Stimulated activated naive CD4-positive, alpha-beta T cell (primary cell): Measurements from ENCODE around the gene CCNJL.
"Not testable (repeated sequence)": the region's sequence is repeated elsewhere in the genome, so short reads cannot be mapped to it uniquely, and the experiment has no call there.

ENCODE experiments used
- DNase-seq, 6 experiments: peaks; one replicate each; lab custom pipeline; 2025; lab: John Stamatoyannopoulos, UW

CCNJL gene

DNA sequence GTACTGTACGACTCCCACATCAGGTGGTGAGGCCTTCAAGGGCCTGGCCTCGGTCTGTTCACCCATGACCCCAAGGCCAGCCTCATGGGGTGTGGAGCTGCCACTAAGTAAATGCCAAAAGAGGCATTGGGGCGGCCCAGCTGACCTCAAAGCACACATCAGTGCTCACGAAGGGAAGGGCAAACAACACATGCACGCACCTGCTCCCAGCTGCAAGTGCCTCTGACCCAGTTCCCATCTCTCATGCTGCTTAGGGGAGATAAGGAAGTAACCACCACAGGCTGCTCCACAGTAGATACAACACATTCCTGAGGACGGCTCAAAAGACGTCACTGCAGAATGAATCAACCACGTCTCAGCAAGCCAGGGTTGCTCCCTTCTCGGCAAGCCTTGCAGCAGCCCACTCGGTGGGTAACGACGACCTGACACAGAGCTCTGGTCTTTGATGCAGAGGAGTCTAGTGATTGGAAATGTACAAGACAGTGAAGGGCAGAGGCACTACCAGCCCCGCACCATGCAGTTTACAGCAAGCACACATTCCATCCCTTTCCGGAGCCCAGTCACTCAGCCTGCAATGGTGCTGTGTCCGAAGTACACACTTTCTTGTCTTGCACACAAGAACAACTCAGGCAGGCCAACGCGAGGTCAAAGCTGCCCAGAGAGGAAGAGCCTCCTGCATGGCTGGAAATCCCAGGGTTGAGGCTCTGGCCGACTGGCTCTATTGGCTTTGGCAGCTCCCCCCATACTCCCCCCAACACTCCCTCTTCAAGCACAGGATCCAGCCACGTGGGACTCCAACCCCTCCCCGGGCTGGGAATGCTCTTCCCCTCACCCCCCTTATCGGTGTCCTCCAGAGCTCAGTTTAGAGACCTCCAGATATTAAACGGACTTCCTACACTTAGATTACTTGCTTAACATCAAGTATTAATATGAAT lies 51.2 kb downstream of the CCNJL start:
- no peak for DNase-seq

DNA sequence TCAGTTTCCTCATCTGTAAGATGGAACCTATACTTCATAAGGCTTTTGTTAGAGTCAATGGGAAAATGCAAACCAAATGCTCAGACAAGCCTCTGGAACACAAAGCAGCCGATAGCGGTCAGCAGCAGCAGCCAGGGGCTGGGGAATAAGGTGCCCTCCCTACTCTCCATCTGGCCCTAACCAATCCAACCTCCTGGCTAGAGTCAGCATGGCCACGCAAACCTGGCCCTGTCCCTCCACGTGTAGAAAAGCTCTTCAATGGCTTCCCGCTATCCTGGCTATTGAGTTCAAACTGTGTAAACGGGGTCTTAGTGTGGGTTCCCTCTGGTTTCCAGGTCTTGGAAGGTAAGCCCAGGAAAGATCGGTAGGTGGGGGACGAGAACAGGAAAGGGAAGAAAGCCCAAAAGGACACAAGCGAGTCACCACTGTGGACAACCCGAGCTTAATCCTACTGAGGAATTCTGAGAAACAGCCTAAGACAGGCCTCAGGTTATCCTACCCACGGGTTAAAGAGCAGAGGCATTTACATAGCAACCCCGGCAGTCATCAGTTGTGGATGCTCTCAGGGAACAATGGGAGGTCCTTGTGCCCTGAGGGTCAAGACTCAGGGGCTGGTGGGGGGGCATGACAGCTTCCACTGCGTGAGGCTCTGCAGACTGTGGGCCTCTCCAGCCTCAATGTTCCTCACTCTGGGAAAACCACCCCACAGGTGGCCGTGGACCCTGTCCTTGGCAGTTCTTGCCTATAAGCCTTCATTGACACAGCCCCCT lies 52.2 kb downstream of the CCNJL start:
- DNase-seq, result no peak

DNA sequence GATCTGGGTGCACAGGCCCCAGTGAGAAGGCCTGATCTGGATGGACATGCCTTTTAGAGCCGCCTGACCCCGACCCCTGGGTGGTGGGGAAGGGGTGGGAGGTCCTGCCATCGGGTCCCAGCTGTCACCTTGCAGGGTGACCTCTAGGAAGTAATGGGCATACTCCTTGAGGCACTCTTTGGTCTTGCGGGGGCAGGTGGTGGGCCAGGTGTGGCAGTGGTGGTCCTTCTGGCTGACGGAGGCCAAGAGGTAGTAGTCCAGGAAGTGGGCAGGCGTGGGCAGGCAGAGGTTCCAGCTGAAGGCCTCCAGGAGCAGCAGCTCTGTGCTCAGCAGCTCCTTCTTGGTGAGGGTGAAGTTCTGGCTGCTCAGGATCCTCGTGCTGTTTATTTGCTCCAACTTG lies 53.0 kb downstream of the CCNJL start:
- no peak for DNase-seq

DNA sequence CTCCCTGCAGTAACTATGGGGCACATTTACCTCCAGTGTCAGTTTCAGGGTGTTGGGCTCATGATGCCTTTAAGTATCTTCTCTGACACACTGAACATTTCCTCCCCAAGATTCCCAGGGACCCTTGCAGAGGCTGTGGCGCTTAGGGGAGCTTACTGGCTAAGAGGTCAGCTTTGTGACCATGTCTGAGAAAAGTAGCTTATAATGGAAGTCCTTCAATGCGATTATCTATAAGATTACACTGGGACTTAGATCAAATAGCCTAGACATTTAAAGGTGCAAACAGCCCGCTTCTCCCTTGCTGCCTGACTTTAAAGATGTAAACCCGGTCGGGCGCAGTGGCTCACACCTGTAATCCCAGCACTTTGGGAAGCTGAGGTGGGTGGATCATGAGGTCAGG lies 57.7 kb downstream of the CCNJL start:
- no peak for DNase-seq

- no peak for DNase-seq
Observed at GRCh38 chr5:160253441-160253840, 58.9 kb downstream of the CCNJL start.

DNA sequence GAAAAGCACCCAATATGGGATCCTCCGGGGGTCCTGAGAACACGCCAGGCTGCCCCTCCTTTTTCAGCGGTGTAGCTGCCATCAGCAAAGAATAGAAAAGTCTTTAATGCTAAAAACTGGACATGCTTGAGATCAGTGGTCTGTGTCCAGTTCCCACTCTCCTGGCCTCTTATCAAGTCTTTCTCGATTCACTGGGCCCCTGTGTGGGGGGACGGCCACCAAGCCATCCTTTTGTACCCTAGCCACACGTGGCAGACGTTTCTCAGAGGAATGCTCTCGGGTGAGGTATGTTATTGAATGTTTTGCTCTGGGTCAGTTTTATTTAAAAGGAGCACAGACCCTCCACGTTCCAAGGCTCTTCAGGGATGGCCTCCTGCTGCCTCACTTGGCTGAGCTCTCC lies 59.4 kb downstream of the CCNJL start:
- DNase-seq, result no peak

- no peak for DNase-seq
Observed at GRCh38 chr5:160251406-160252155, 60.8 kb downstream of the CCNJL start.

- DNase-seq, result no peak
Observed at GRCh38 chr5:160250826-160251225, 61.5 kb downstream of the CCNJL start.

- no peak for DNase-seq
Observed at GRCh38 chr5:160250226-160250625, 62.1 kb downstream of the CCNJL start.

DNA sequence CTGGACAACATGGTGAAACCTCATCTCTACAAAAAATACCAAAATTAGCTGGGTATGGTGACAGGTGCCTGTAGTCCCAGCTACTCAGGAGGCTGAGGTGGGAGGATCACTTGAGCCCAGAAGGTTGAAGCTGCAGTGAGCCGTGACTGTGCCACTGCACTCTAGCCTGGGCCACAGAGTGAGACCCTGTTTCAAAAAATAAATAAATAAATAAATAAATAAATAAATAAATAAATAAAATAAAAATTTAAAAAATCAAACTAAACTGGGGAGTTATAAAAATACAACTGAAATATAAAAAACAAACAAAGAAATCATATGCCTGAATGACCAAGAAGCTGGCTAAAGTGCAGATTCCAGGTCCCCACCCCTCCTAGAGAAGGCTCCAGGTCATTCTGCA lies 62.8 kb downstream of the CCNJL start:
- DNase-seq, result not testable (repeated sequence)

GRCh38 chr5:160245506-160246086 lies 66.8 kb downstream of the CCNJL start:
- DNase-seq, result no peak

DNA sequence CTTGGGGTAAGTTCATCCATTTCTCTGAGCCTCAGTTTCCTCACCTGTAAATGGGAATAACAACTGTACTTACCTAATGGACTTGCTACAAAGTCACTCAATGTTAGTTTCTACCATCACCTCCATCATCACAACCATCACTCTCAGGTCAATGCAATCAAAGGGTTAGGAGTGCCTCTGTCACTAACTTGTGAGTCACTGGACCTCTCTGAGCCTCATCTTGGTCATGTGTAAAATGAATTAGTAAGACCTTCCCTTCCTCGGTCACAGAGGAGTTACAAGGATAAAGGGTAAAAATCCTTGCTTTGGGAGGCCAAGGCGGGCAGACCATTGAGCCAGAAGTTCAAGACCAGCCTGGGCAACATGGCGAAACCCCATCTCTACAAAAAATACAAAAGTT lies 70.2 kb downstream of the CCNJL start:
- DNase-seq, result no peak

GRCh38 chr5:160240350-160240749 lies 72.0 kb downstream of the CCNJL start:
- DNase-seq, result no peak

- DNase-seq, result no peak
Observed at GRCh38 chr5:160237571-160238093, 74.7 kb downstream of the CCNJL start.

DNA sequence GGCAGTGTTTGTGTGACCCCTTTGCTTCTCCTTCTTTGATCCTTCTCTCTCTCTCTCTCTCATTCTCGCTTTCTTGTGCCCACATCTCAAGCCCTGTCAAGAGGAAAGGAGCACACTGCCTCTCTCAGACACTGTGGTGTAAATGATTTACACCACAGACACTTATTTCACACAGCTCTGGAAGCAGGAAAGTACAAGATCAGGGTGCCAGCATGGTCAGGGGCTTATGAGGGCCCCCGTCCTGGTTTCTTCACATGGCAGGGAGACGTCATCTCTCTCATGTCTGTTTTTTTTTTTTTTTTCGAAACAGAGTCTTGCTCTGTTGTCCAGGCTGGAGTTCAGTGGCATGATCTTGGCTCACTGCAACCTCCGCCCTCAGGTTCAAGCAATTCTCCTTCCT lies 76.6 kb downstream of the CCNJL start:
- DNase-seq, result no peak

- no peak for DNase-seq
Observed at GRCh38 chr5:160233215-160233614, 79.1 kb downstream of the CCNJL start.

DNA sequence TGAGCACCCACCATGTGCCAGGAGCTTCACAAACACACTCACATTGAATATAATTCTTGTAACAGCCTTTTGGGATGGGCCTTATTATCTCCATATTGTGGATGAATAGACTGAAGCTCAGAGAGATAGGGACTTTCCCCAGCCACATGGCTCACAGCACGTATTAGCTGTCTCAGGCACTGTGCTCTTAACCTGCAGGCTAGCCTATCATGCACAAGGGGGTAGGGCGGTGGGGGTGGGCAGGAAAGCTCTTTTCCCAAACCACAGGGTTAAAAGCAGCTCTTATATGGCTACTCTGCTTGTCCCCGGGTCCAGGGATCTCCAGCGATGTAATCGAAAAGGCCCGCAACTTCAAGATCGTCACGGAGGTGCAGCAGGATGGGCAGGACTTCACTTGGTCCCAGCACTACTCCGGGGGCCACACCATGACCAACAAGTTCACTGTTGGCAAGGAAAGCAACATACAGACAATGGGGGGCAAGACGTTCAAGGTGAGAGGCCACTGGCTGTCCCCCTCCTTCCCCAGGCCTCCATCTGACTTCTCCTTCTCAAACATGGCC lies 80.5 kb downstream of the CCNJL start:
- no peak for DNase-seq

DNA sequence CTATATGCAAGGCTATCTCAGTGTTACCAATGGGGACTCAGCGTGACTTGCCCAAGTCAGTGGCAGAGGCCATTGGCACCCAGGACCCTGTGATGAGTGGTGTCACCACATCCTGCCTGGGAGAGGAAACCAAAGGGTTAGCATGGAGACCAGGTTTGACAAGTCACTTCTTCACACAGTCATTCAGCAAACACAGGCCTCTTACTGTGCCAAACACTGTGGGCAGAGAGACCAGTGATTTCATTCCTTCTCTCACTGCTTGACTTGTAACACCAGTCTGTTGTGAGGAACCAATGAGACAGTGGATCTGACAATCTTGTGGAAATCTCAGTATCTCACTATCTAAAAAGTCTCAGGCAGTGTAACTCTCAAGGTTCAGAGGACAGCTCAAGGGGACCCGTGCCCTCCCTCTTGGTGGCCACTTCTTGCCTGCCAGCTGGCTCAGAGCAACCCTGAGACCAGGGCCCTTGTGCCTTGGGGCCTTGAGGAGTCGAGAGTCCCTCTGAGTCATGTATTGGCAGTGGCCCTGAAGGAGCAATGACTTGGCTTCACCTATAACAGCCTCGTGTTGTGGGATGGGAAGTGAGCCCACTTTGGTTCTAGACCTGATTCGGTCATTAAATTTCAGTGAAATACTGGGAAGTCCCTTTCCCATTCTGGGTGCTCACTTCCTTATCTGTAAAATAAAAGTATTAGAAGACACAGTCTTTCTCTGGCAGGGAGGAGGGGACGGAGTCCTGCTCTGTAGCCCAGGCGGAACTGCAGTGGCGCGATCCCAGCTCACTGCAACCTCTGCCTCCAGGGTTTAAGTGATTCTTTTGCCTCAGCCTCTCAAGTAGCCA lies 81.5 kb downstream of the CCNJL start:
- no peak for DNase-seq

DNA sequence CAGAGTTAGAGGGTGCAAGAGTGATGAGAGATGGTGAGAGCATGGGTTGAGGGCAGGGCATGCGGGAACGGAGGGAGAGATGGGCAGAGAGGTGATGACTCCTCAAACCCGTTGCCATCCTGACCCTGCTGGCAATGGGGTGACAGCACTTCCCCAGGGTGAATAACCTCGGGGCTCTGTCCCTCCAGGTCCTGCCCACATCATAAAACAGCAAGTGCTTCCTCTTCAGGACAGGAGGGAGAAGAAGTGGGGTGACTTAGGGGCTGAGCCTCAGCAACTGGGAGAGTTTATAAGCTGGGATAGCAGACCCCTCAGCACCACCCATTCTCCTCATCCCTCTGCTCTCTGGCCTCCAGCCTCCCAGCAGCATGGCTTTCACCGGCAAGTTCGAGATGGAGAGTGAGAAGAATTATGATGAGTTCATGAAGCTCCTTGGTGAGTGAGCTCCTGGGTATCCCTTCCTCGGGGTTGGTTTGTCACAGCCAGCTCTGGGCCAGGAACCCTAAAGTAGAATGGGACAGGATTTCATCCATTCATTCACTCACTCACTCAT lies 83.1 kb downstream of the CCNJL start, which contains the start of gene FABP6:
Gene FABP6 (plus strand): TSS at position 317 of the 553 bp plus-strand sequence. CDS start 52 bp downstream, at position 369.
- no peak for DNase-seq

DNA sequence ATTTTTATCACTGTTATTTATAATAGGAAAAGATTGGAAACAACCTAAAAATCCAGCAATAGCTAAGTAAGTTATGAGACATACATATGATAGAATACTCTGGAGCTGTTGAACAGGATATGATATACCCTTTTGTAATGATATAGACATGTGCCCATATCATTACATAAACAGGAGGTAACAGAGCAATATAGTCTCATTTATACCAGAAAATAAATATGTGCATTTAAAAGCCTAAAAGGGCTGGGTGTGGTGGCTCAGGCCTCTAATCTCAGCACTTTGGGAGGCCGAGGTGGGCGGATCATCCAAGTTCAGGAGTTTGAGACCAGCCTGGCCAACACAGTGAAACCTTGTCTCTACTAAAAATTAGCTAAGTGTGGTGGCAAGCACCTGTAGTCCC lies 85.4 kb downstream of the CCNJL start:
- no peak for DNase-seq
